ENCODE measurements around the gene BPIFA3. TPM values are rescaled to one million over a fixed set of nuclear protein-coding genes. Genes with fewer than 3 reads are reported as not detected.

BPIFA3 gene
- total and polyA plus RNA-seq, 2 of the 13 experiments (the other 11 are each of a cell fraction or from before 2014, with no cell fraction given) = not detected

DNA sequence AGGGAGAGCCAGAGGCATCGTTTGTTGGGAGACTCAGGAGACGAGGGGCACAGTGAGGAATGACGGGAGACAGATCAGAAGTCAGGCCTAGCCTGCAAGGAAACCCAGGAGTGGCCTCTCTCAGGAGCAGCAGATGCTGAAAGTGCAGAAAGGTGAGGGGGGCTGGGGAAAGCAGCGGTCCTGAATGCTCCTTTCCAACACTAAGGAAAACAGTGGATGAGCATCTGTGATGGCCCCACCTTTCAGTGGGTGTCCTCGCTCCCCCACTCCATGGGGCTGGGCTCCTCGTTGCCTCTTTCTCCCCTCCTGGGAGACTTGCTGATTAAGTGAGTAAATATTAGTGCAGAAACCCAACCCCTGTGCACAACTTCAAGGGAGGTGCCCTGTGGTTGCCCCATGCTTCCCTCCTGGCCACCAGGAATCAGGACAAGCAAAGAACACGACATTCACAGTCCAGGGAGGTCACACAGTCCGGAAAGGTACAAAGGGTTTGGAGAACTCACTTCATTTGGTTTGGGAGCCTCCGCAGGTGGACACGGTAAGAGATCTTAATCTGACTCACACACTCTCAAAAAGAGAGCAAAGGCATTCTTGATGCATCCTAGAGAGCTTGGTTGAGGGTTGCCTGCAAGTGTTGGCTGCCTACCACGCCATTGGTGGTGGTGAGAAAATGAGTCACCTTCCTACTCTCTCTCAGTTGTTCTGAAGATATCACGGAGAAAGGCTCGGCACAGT is 56.1 kb downstream of the BPIFA3 start (continued):
- no peak for TF ChIP-seq ZNF510 (CRISPR knock-in tag; IDR thresholded peaks at IDR 0.05; ENCODE audit: low read depth)
- no peak for TF ChIP-seq ETV5 (CRISPR knock-in tag; IDR thresholded peaks at IDR 0.05; ENCODE audit: borderline replicate concordance)
- no peak for TF ChIP-seq AGO1 (IDR thresholded peaks at IDR 0.05; ENCODE audit: low read depth, low read length, poor library complexity, severe bottlenecking)
- no peak for TF ChIP-seq KAT8 (CRISPR knock-in tag; IDR thresholded peaks at IDR 0.05)
- no peak for TF ChIP-seq NFYB (CRISPR knock-in tag; IDR thresholded peaks at IDR 0.05)
- no peak for TF ChIP-seq ZNF414 (CRISPR knock-in tag; IDR thresholded peaks at IDR 0.05)
- TF ChIP-seq, protein P1, sequence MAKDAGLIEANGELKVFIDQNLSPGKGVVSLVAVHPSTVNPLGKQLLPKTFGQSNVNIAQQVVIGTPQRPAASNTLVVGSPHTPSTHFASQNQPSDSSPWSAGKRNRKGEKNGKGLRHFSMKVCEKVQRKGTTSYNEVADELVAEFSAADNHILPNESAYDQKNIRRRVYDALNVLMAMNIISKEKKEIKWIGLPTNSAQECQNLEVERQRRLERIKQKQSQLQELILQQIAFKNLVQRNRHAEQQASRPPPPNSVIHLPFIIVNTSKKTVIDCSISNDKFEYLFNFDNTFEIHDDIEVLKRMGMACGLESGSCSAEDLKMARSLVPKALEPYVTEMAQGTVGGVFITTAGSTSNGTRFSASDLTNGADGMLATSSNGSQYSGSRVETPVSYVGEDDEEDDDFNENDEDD (CRISPR knock-in tag; IDR thresholded peaks at IDR 0.05; ENCODE audit: borderline replicate concordance) = no peak
- 0 out of 2 replicates have a peak, but pooled peaks have one; percentile 33 for TF ChIP-seq MTERF4 (CRISPR knock-in tag; IDR thresholded peaks at IDR 0.05)
- TF ChIP-seq, protein P2, sequence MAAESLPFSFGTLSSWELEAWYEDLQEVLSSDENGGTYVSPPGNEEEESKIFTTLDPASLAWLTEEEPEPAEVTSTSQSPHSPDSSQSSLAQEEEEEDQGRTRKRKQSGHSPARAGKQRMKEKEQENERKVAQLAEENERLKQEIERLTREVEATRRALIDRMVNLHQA (CRISPR knock-in tag; IDR thresholded peaks at IDR 0.05) = no peak
- TF ChIP-seq, protein P3, sequence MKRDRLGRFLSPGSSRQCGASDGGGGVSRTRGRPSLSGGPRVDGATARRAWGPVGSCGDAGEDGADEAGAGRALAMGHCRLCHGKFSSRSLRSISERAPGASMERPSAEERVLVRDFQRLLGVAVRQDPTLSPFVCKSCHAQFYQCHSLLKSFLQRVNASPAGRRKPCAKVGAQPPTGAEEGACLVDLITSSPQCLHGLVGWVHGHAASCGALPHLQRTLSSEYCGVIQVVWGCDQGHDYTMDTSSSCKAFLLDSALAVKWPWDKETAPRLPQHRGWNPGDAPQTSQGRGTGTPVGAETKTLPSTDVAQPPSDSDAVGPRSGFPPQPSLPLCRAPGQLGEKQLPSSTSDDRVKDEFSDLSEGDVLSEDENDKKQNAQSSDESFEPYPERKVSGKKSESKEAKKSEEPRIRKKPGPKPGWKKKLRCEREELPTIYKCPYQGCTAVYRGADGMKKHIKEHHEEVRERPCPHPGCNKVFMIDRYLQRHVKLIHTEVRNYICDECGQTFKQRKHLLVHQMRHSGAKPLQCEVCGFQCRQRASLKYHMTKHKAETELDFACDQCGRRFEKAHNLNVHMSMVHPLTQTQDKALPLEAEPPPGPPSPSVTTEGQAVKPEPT (CRISPR knock-in tag; IDR thresholded peaks at IDR 0.05; ENCODE audit: low read depth) = no peak
- TF ChIP-seq ZNF772 (CRISPR knock-in tag; IDR thresholded peaks at IDR 0.05) = no peak
- no peak for TF ChIP-seq YEATS4 (CRISPR knock-in tag; IDR thresholded peaks at IDR 0.05; ENCODE audit: borderline replicate concordance)
- no peak for TF ChIP-seq SRSF9 (IDR thresholded peaks at IDR 0.05; ENCODE audit: borderline replicate concordance, insufficient read depth, low read depth, low read length, poor library complexity, severe bottlenecking)
- peak; percentile 17; the same call in 1 of the 2 replicates for TF ChIP-seq PITX1 (CRISPR knock-in tag; IDR thresholded peaks at IDR 0.05)
- TF ChIP-seq FOXP1 (IDR thresholded peaks at IDR 0.05) = no peak
- TF ChIP-seq FOXP1 (CRISPR knock-in tag; IDR thresholded peaks at IDR 0.05) = no peak
- TF ChIP-seq, protein P4, sequence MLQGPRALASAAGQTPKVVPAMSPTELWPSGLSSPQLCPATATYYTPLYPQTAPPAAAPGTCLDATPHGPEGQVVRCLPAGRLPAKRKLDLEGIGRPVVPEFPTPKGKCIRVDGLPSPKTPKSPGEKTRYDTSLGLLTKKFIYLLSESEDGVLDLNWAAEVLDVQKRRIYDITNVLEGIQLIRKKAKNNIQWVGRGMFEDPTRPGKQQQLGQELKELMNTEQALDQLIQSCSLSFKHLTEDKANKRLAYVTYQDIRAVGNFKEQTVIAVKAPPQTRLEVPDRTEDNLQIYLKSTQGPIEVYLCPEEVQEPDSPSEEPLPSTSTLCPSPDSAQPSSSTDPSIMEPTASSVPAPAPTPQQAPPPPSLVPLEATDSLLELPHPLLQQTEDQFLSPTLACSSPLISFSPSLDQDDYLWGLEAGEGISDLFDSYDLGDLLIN (CRISPR knock-in tag; IDR thresholded peaks at IDR 0.05; ENCODE audit: borderline replicate concordance) = no peak
- 0 out of 2 replicates have a peak, but pooled peaks have one; percentile 18 for TF ChIP-seq ATF1 (CRISPR knock-in tag; IDR thresholded peaks at IDR 0.05)
- TF ChIP-seq ZNF367 (CRISPR knock-in tag; IDR thresholded peaks at IDR 0.05; ENCODE audit: borderline replicate concordance) = no peak
- 0 out of 2 replicates have a peak, but pooled peaks have one; percentile 43 for TF ChIP-seq RXRA (CRISPR knock-in tag; IDR thresholded peaks at IDR 0.05)

Data from HepG2 (cell line).